Panc1 (cell line): ENCODE data around the gene ARX. TPM values are rescaled to one million over a fixed set of nuclear protein-coding genes. Genes with fewer than 3 reads are reported as not detected.

Source experiments
- ATAC-seq: fragments of 200-7000 bp; cut with Tn5 transposase; 2 replicates; pipeline ENCODE4 v1.9.1; 2020; ENCODE audit warnings: mild to moderate bottlenecking, moderate library complexity
- BruUV-seq: library from RNA; stranded (reverse); fragments of 400-500 nt; replicated peaks from 2 replicates; lab custom pipeline; 2021; lab: Mats Ljungman, UMichigan
- CTCF ChIA-PET: fragments of 300-600 bp; sonication (Branson Sonifier 250); formaldehyde crosslinking; loops from one replicate; lab custom pipeline; 2022; ENCODE audit warnings: antibody characterized with exemption; lab: Charles Lee
- POLR2A ChIA-PET: fragments of 300-600 bp; sonication (Branson Sonifier 250); formaldehyde crosslinking; loops from one replicate; lab custom pipeline; 2022; ENCODE audit warnings: antibody characterized with exemption; lab: Charles Lee
- DNase-seq: peaks from one replicate; pipeline ENCODE4 v3.0.0-alpha.2; 2010; ENCODE audit warnings: low read depth, low spot score
- H3K27ac ChIP-seq: 2 replicates; pipeline ENCODE4 v1.5.1; 2011; ENCODE audit warnings: mild to moderate bottlenecking, low read length, inconsistent platforms
- H3K27me3 ChIP-seq: fragments of 200-500 bp; sonication (Bioruptor generic); 2 replicates; pipeline ENCODE4 v1.6.0; 2014; ENCODE audit warnings: low read length, inconsistent platforms; ENCODE audit not compliant: control insufficient read depth, insufficient read depth
- H3K36me3 ChIP-seq: fragments of 200-500 bp; sonication (Bioruptor generic); 2 replicates; pipeline ENCODE4 v1.5.1; 2014; ENCODE audit warnings: inconsistent platforms, mild to moderate bottlenecking, low read length, moderate library complexity; ENCODE audit not compliant: control insufficient read depth, insufficient read depth
- H3K4me1 ChIP-seq: 2 replicates; pipeline ENCODE4 v1.5.1; 2011; ENCODE audit warnings: inconsistent platforms, mild to moderate bottlenecking, low read length, moderate library complexity; ENCODE audit not compliant: control insufficient read depth, insufficient read depth
- H3K4me3 ChIP-seq, 2 experiments: 2 replicates each; pipeline ENCODE4 v1.5.1; 2011 to 2012; ENCODE audit warnings: low read depth in 2 of 2, low read length in 2 of 2, mild to moderate bottlenecking in 2 of 2, inconsistent platforms in 1 of 2, moderate library complexity in 1 of 2
- H3K9me3 ChIP-seq: fragments of 200-500 bp; sonication (Bioruptor generic); 2 replicates; pipeline ENCODE4 v1.5.1; 2014; ENCODE audit warnings: low read depth, mild to moderate bottlenecking, inconsistent platforms, low read length, moderate library complexity; ENCODE audit not compliant: control insufficient read depth, insufficient read depth
- CTCF ChIP-seq: fragments of 450-650 bp; IDR thresholded peaks from 2 replicates; pipeline ENCODE4 v1.5.1; 2017; ENCODE audit warnings: mild to moderate bottlenecking
- POLR2AphosphoS5 ChIP-seq: IDR thresholded peaks from 2 replicates; pipeline ENCODE4 v1.6.1; 2012; ENCODE audit warnings: mild to moderate bottlenecking, low read depth, low read length, moderate library complexity
- REST ChIP-seq, 2 experiments: IDR thresholded peaks; 2 replicates each; pipeline ENCODE4 v1.6.1; 2011 to 2012; ENCODE audit warnings: low read depth in 2 of 2, control low read depth in 1 of 2, low read length in 1 of 2, mild to moderate bottlenecking in 1 of 2, moderate library complexity in 1 of 2; ENCODE audit not compliant: insufficient read depth in 1 of 2
- SIN3A ChIP-seq: IDR thresholded peaks from 2 replicates; pipeline ENCODE4 v1.6.1; 2012; ENCODE audit warnings: low read depth, mild to moderate bottlenecking, low read length, moderate library complexity, borderline replicate concordance; ENCODE audit not compliant: insufficient read depth
- TCF7L2 ChIP-seq: IDR thresholded peaks from 2 replicates; pipeline ENCODE4 v1.6.1; 2011; ENCODE audit warnings: mild to moderate bottlenecking, low read depth, low read length, inconsistent platforms
- in situ Hi-C: cut with HindIII; loops from 2 replicates; pipeline ENCODE4 v1.10.0; 2016; ENCODE audit warnings: low sequenced_read_pairs, low pct_unique_long_range_greater_than_20kb
- intact Hi-C: fragments of 100-400 bp; cut with micrococcal nuclease; formaldehyde crosslinking; loops from one replicate; pipeline ENCODE4 v1.10.0; 2022; ENCODE audit not compliant: unreplicated experiment
- total RNA-seq: library from RNA; stranded (reverse); gene quantifications from one replicate; pipeline ENCODE4 v1.2.1, GENCODE V29; 2021; ENCODE audit not compliant: unreplicated experiment

The ARX gene
- total RNA-seq, 1 experiment from 2014 or later, result 0.15 TPM

GRCh38 chrX:25016361-25016671, 551 bp upstream of the ARX start:
- TF ChIP-seq REST (IDR thresholded peaks at IDR 0.05; ENCODE audit: insufficient read depth in 1 of 2, low read depth in 2 of 2, low read length in 1 of 2) (no peak), TCF7L2 (no peak), CTCF (no peak), SIN3A (no peak), POLR2AphosphoS5 (no peak)
- CTCF ChIA-PET, result no interaction called here
- Histone ChIP-seq H3K27ac (no peak overlapping the region), H3K27me3 (peaks cover 13% of the 10 kb centered on the region), H3K4me1 (no peaks in the 10 kb centered on the region), H3K4me3 (no peak overlapping the region), H3K36me3 (no peaks in the 10 kb centered on the region), H3K9me3 (no peaks in the 10 kb centered on the region)
- intact Hi-C loops, result no loop called here
- ATAC-seq, result no peak
- in situ Hi-C loops, result no loop called here
- no TSS peak for BruUV-seq
- POLR2A ChIA-PET, result no interaction called here
- DNase-seq, result no peak

- BruUV-seq, result no TSS peak
- ChIA-PET POLR2A (no interaction called here), CTCF (no interaction called here)
- TF ChIP-seq SIN3A (no peak), TCF7L2 (no peak), POLR2AphosphoS5 (no peak), CTCF (no peak), REST (IDR thresholded peaks at IDR 0.05; ENCODE audit: insufficient read depth in 1 of 2, low read depth in 2 of 2, low read length in 1 of 2) (no peak)
- Histone ChIP-seq H3K9me3 (no peaks in the 10 kb centered on the region), H3K4me3 (no peak overlapping the region), H3K27ac (no peak overlapping the region), H3K4me1 (no peaks in the 10 kb centered on the region), H3K36me3 (no peaks in the 10 kb centered on the region), H3K27me3 (peaks cover 9% of the 10 kb centered on the region)
- ATAC-seq, result no peak
- no peak for DNase-seq
- intact Hi-C loops, result no loop called here
- in situ Hi-C loops, result no loop called here
These were observed 1.4 kb downstream of the ARX start for GRCh38 chrX:25014366-25014838.
